HG02884 (cell line): Measurements from ENCODE around the gene HPN.
"Not testable (repeated sequence)": the region's sequence is repeated elsewhere in the genome, so short reads cannot be mapped to it uniquely, and the experiment has no call there.

Experiments used
- ATAC-seq: cut with Tn5 transposase; IDR thresholded peaks from one replicate; pipeline ENCODE4 v1.9.1; 2021; ENCODE audit warnings: mild to moderate bottlenecking, moderate library complexity; ENCODE audit not compliant: unreplicated experiment

Gene HPN

GRCh38 chr19:35041548-35042055 lies at the start of gene HPN:
Gene HPN, plus strand, starts transcription at chr19:35041721. Its CDS starts 786 bp downstream, at chr19:35042507.
- no peak for ATAC-seq

GRCh38 chr19:34992582-34992981 lies 48.9 kb upstream of the HPN start:
- ATAC-seq: not testable (repeated sequence)

- ATAC-seq: no peak
Observed at GRCh38 chr19:34994286-34994642, 47.3 kb upstream of the HPN start.

- ATAC-seq: no peak
Observed at GRCh38 chr19:34994643-34995541, 46.6 kb upstream of the HPN start.

- ATAC-seq: no peak
Observed at GRCh38 chr19:34995551-34995950, 46.0 kb upstream of the HPN start.

- no peak for ATAC-seq
Observed at GRCh38 chr19:34997071-34997617, 44.4 kb upstream of the HPN start.

GRCh38 chr19:34998224-34998623 lies 43.3 kb upstream of the HPN start:
- not testable (repeated sequence) for ATAC-seq

GRCh38 chr19:34998777-34999497 lies 42.6 kb upstream of the HPN start:
- no peak for ATAC-seq

GRCh38 chr19:34999498-35000337 lies 41.8 kb upstream of the HPN start, which contains the start of gene GRAMD1A:
Gene GRAMD1A, plus strand, starts transcription at chr19:35000323. Its CDS starts 156 bp downstream, at chr19:35000479.
- ATAC-seq: peak; percentile 44

GRCh38 chr19:35000338-35000646 lies 41.2 kb upstream of the HPN start:
- ATAC-seq: no peak

- ATAC-seq: no peak
Observed at GRCh38 chr19:35000647-35001501, 40.6 kb upstream of the HPN start.

GRCh38 chr19:35002037-35002535 lies 39.4 kb upstream of the HPN start:
- ATAC-seq: no peak

- ATAC-seq: no peak
Observed at GRCh38 chr19:35004517-35005255, 36.8 kb upstream of the HPN start.

GRCh38 chr19:35005256-35005977 lies 36.1 kb upstream of the HPN start:
- no peak for ATAC-seq

- not testable (repeated sequence) for ATAC-seq
Observed at GRCh38 chr19:35006007-35006341, 35.5 kb upstream of the HPN start.

- ATAC-seq: no peak
Observed at GRCh38 chr19:35006342-35006998, 35.1 kb upstream of the HPN start.

GRCh38 chr19:35006999-35007365 lies 34.5 kb upstream of the HPN start:
- ATAC-seq: no peak

- not testable (repeated sequence) for ATAC-seq
Observed at GRCh38 chr19:35007427-35007826, 34.1 kb upstream of the HPN start.
